Endothelial cell of umbilical vein (primary cell): ENCODE measurements around the gene KRTAP10-8.

Source experiments
- CTCF ChIP-seq, 2 donors: IDR thresholded peaks; 1 replicate in 1 of 2; 2 replicates in 1 of 2; pipeline ENCODE4 v1.5.1; 2011; ENCODE audit warnings: low read length in 2 of 2, mild to moderate bottlenecking in 2 of 2, moderate library complexity in 2 of 2, control low read depth in 1 of 2, inconsistent platforms in 1 of 2, low read depth in 1 of 2; ENCODE audit not compliant: insufficient read depth in 1 of 2; ENCODE audit errors: extremely low read depth in 1 of 2
- POLR2A ChIP-seq: IDR thresholded peaks from 2 replicates; pipeline ENCODE4 v1.6.1; 2012; ENCODE audit warnings: low read depth, mild to moderate bottlenecking, control low read depth, low read length
- POLR2AphosphoS5 ChIP-seq: IDR thresholded peaks from 2 replicates; pipeline ENCODE4 v1.6.1; 2012; ENCODE audit warnings: low read depth, mild to moderate bottlenecking, control low read depth, low read length, moderate library complexity; ENCODE audit not compliant: insufficient read depth

- no peak for TF ChIP-seq CTCF (IDR thresholded peaks at IDR 0.05; ENCODE audit: extremely low read depth in 1 of 2, insufficient read depth in 1 of 2, low read depth in 1 of 2, low read length in 2 of 2)
- TF ChIP-seq POLR2AphosphoS5, result no peak
- no peak for TF ChIP-seq POLR2A
Observed at GRCh38 chr21:44612669-44613229, 870 bp downstream of the KRTAP10-8 start.
